OCI-LY3 (cell line): ENCODE data around the gene TALDO1.

Experiments
- H2AFZ ChIP-seq: fragments of 200-600, 300-600 bp; shearing (Covaris generic); 2 replicates; pipeline ENCODE4 v1.6.0; 2014; ENCODE audit warnings: antibody characterized with exemption, low read depth, low read length
- H3K27ac ChIP-seq: fragments of 200-600, 300-600 bp; sonication (generic); 2 replicates; pipeline ENCODE4 v1.5.1; 2014; ENCODE audit warnings: mild to moderate bottlenecking, low read length, moderate library complexity, mixed read lengths
- H3K27me3 ChIP-seq: fragments of 200-600, 300-600 bp; sonication (generic); 2 replicates; pipeline ENCODE4 v1.6.1; 2014; ENCODE audit warnings: low read depth, low read length, mixed read lengths
- H3K36me3 ChIP-seq: fragments of 200-600, 300-600 bp; sonication (generic); replicated peaks from 2 replicates; pipeline ENCODE3; 2014; ENCODE audit warnings: low read depth, low read length, mixed read lengths
- H3K4me1 ChIP-seq: fragments of 300-600, 200-600 bp; sonication (generic); 2 replicates; pipeline ENCODE4 v1.6.1; 2014; ENCODE audit warnings: low read length, mixed read lengths
- H3K4me2 ChIP-seq: fragments of 200-600, 300-600 bp; sonication (generic); 2 replicates; pipeline ENCODE4 v1.6.1; 2014; ENCODE audit warnings: low read length, mixed read lengths
- H3K4me3 ChIP-seq: fragments of 300-600, 200-600 bp; sonication (generic); 2 replicates; pipeline ENCODE4 v1.5.1; 2014; ENCODE audit warnings: antibody characterized with exemption, mild to moderate bottlenecking, low read length, moderate library complexity
- H3K79me2 ChIP-seq: fragments of 300-600, 200-600 bp; shearing (Covaris generic); 2 replicates; pipeline ENCODE4 v1.6.1; 2014; ENCODE audit warnings: mild to moderate bottlenecking, low read length, mixed read lengths
- H3K9ac ChIP-seq: fragments of 300-600, 200-600 bp; shearing (Covaris generic); 2 replicates; pipeline ENCODE4 v1.6.0; 2014; ENCODE audit warnings: mild to moderate bottlenecking, low read length, moderate library complexity
- H3K9me3 ChIP-seq: fragments of 200-600, 300-600 bp; shearing (Covaris generic); 2 replicates; pipeline ENCODE4 v1.6.1; 2014; ENCODE audit warnings: low read length, mixed read lengths; ENCODE audit not compliant: insufficient read depth
- H4K20me1 ChIP-seq: fragments of 200-600, 300-600 bp; sonication (generic); 2 replicates; pipeline ENCODE4 v1.6.1; 2016; ENCODE audit warnings: low read length, mixed read lengths; ENCODE audit not compliant: insufficient read depth
- EZH2phosphoT487 ChIP-seq: fragments of 200-600 bp; shearing (Covaris generic); IDR thresholded peaks from 2 replicates; pipeline ENCODE4 v1.6.1; 2018; ENCODE audit warnings: antibody characterized with exemption, mixed run types, low read depth
- TF ChIP-seq, protein P1 (sequence below): fragments of 200-600, 300-600 bp; sonication (generic); IDR thresholded peaks from 2 replicates; pipeline ENCODE4 v1.5.1; 2014; ENCODE audit warnings: antibody characterized with exemption, low read length, low read depth

Gene TALDO1

DNA sequence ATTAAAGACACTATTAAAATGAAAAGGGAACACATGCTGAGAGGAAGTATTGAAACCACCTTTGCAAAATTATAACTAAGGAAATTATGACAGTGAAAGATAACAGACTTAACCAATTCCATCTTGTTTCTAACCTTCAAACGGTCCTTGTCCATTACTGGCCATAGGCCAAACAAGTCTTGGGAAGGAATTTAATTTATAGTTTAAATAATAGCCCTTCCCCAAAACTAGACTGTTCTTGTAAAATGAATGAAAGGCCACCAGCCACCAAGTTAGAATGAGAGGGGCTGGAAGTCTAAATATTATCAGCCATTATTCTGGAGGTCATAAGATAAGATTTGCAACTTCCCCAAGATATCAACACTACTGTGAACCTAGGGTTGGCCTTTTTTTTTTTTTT is 1.8 kb upstream of the TALDO1 start:
- H2AFZ ChIP-seq, result no peak overlapping the region

DNA sequence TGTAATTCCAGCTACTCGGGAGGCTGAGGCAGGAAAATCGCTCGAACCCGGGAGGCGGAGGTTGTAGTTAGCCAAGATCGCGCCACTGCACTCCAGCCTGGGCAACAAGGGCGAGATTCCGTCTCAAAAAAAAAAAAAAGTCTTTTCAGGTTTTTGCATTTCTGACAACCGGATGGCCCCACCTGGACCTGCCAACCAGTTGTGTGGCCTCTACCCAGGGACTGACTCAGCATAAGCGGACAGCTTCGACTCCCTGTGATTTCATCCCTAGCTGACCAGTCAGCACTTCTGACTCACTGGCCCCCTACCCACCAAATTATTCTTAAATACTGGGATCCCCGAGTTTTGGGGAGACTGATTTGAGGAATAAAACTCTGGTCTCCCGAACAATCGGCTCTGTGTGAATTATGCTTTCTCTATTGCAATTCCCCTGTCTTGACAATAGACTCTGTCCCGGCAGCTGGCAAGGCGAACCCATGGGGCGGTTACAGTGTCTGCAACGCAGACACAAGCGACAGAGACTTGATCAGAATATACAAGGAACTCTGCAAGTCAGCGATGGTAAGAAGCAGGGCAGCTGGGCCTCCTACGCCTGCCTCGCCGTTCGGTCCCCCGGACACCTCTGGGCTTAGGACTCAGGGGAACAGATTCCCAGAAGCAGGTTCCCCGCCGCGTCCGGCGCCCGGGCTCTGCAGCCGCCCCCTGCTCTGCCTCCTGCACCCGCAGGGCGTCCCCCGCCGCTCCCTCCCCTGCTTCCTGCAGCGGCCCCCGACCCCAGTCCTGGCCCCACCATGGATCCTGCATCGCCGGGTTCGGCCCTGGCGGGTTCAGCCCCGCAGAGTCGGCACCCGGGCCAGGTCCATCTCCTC is 741 bp upstream of the TALDO1 start:
- H3K9ac ChIP-seq, result peak overlapping the region; percentile 79
- peaks cover 22% of the 10 kb centered on the region for H4K20me1 ChIP-seq
- peak overlapping the region; percentile 89 for H3K4me3 ChIP-seq
- peak overlapping the region; percentile 88 for H3K4me2 ChIP-seq
- peaks cover 47% of the 10 kb centered on the region for H3K79me2 ChIP-seq
- peaks cover 14% of the 10 kb centered on the region for H3K4me1 ChIP-seq
- TF ChIP-seq, protein P1, sequence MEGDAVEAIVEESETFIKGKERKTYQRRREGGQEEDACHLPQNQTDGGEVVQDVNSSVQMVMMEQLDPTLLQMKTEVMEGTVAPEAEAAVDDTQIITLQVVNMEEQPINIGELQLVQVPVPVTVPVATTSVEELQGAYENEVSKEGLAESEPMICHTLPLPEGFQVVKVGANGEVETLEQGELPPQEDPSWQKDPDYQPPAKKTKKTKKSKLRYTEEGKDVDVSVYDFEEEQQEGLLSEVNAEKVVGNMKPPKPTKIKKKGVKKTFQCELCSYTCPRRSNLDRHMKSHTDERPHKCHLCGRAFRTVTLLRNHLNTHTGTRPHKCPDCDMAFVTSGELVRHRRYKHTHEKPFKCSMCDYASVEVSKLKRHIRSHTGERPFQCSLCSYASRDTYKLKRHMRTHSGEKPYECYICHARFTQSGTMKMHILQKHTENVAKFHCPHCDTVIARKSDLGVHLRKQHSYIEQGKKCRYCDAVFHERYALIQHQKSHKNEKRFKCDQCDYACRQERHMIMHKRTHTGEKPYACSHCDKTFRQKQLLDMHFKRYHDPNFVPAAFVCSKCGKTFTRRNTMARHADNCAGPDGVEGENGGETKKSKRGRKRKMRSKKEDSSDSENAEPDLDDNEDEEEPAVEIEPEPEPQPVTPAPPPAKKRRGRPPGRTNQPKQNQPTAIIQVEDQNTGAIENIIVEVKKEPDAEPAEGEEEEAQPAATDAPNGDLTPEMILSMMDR, result no peak
- no peak for TF ChIP-seq EZH2phosphoT487
- peak overlapping the region; percentile 72 for H2AFZ ChIP-seq
- no peaks in the 10 kb centered on the region for H3K9me3 ChIP-seq
- peak overlapping the region; percentile 58 for H3K27ac ChIP-seq
- peaks cover 12% of the 10 kb centered on the region for H3K36me3 ChIP-seq
- no peaks in the 10 kb centered on the region for H3K27me3 ChIP-seq

More for the DNA sequence above, 1.8 kb upstream of the TALDO1 start:
- H3K4me1 ChIP-seq, result peaks cover 14% of the 10 kb centered on the region
- no peak overlapping the region for H3K4me2 ChIP-seq
- peaks cover 12% of the 10 kb centered on the region for H3K36me3 ChIP-seq
- H3K27ac ChIP-seq, result no peak overlapping the region
- H3K9me3 ChIP-seq, result no peaks in the 10 kb centered on the region
- H3K79me2 ChIP-seq, result peaks cover 36% of the 10 kb centered on the region
- H3K27me3 ChIP-seq, result no peaks in the 10 kb centered on the region
- no peak for TF ChIP-seq EZH2phosphoT487
- TF ChIP-seq, protein P1, result no peak
- no peak overlapping the region for H3K9ac ChIP-seq
- peaks cover 15% of the 10 kb centered on the region for H4K20me1 ChIP-seq
- H3K4me3 ChIP-seq, result no peak overlapping the region

DNA sequence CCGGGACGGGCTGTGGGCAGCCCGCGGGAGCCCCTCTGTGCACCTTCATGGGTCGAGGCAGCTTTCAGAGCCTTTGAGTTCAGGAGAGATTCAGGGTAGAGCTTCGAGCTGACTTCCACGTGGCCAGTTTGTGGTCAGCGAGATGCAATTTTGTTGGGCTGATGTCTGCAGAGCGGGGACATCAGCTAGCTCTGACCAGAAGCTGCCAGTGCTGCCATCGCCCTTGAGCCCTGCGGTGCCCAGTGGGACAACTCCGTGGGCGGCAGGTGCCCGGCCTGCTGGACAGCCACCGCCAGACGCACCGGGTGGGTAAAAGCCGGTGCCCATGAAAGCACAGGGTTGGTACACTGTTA is 719 bp downstream of the TALDO1 start:
- H3K36me3 ChIP-seq, result peaks cover 18% of the 10 kb centered on the region
- peak overlapping the region; percentile 93 for H3K4me2 ChIP-seq
- H2AFZ ChIP-seq, result no peak overlapping the region
- peak overlapping the region; percentile 80 for H3K9ac ChIP-seq
- H3K79me2 ChIP-seq, result peaks cover 62% of the 10 kb centered on the region
- TF ChIP-seq, protein P1, result no peak
- no peak for TF ChIP-seq EZH2phosphoT487
- H3K4me1 ChIP-seq, result peaks cover 14% of the 10 kb centered on the region
- peak overlapping the region; percentile 89 for H3K4me3 ChIP-seq
- H3K9me3 ChIP-seq, result no peaks in the 10 kb centered on the region
- H3K27me3 ChIP-seq, result no peaks in the 10 kb centered on the region
- H4K20me1 ChIP-seq, result peaks cover 28% of the 10 kb centered on the region
- peak overlapping the region; percentile 75 for H3K27ac ChIP-seq

- peaks cover 28% of the 10 kb centered on the region for H4K20me1 ChIP-seq
- H3K27me3 ChIP-seq, result no peaks in the 10 kb centered on the region
- H3K4me3 ChIP-seq, result no peak overlapping the region
- no peak overlapping the region for H2AFZ ChIP-seq
- no peak overlapping the region for H3K27ac ChIP-seq
- no peak overlapping the region for H3K9ac ChIP-seq
- no peaks in the 10 kb centered on the region for H3K9me3 ChIP-seq
- no peak overlapping the region for H3K4me2 ChIP-seq
- H3K36me3 ChIP-seq, result peaks cover 18% of the 10 kb centered on the region
- H3K4me1 ChIP-seq, result peaks cover 14% of the 10 kb centered on the region
- peaks cover 79% of the 10 kb centered on the region for H3K79me2 ChIP-seq
- TF ChIP-seq, protein P1, result no peak
- TF ChIP-seq EZH2phosphoT487, result no peak
Observed at GRCh38 chr11:749731-750130, 2.5 kb downstream of the TALDO1 start.
